Lower lobe of right lung (tissue), 2 donors: Measurements from ENCODE around the gene FPR1. TPM values are rescaled to one million over a fixed set of nuclear protein-coding genes. Genes with fewer than 3 reads are reported as not detected.

Source experiments
- ATAC-seq, 2 donors: fragments of 200-7000 bp; cut with Tn5 transposase; one replicate each; pipeline ENCODE4 v1.9.1; 2020 to 2022; ENCODE audit warnings: mild to moderate bottlenecking in 2 of 2, moderate library complexity in 2 of 2
- DNase-seq: peaks from one replicate; pipeline ENCODE4 v3.0.0-alpha.2; 2020
- H3K27ac ChIP-seq: fragments of 200-600 bp; one replicate; pipeline ENCODE4 v1.8.0; 2022
- H3K27me3 ChIP-seq: fragments of 200-600 bp; one replicate; pipeline ENCODE4 v1.8.0; 2022; ENCODE audit warnings: low read depth
- H3K36me3 ChIP-seq: fragments of 200-600 bp; one replicate; pipeline ENCODE4 v1.8.0; 2022; ENCODE audit warnings: mild to moderate bottlenecking
- H3K4me1 ChIP-seq: fragments of 200-600 bp; one replicate; pipeline ENCODE4 v1.8.0; 2022
- H3K4me3 ChIP-seq: fragments of 200-600 bp; one replicate; pipeline ENCODE4 v1.8.0; 2022; ENCODE audit warnings: mild to moderate bottlenecking
- H3K9me3 ChIP-seq: fragments of 200-600 bp; one replicate; pipeline ENCODE4 v1.8.0; 2022
- intact Hi-C: fragments of 100-400 bp; cut with DNase I; formaldehyde crosslinking; loops from one replicate; pipeline ENCODE4 v1.11.0; 2022
- total RNA-seq: library from RNA; stranded (reverse); fragmentation: NEBNext Ultra II Directional; extraction: Animal tissue kit (Norgen Biotek cat#: 25700); gene quantifications from one replicate; pipeline ENCODE4 v1.2.1, GENCODE V29; 2021
- TF ChIP-seq, protein P1 (sequence below): fragments of 200-600 bp; IDR thresholded peaks from one replicate; pipeline ENCODE4 v1.8.0; 2022; ENCODE audit warnings: antibody characterized with exemption, mild to moderate bottlenecking
- donor health status: DM: no; HTN: yes; CAD: no; lungs with severe emphysema.

Gene FPR1
- total RNA-seq, 1 donor from 2014 or later, result 105 TPM

DNA sequence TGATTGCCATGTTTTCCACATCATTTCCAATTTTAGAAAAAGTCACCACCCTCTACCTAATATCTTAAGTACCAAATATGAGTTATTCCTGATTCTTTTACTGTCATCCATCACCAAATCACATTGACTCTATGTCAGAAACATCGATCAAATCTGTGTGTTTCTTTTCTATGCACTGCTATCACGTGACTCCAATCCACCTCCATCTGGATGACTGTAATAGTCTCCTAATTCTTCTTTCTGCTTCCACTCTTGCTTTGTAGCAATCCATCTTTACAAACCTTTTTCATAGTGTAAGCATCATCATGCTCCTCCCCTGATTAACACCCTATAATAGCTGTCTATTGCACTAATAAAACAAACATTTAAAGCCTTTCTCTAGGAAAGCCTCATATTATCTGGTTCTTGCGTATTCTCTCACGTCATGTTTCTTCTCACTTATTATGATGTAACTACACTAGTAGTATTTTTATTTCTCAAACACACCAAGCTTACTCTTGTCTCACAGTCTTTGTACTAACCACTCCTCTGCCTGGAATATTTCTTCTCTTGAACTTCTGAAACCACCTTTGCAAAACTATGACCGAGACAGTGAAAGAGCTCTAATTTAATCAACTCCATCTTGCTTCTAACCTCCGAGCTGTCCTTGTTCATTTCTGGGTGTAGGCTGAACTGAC lies 32.6 kb upstream of the FPR1 start:
- TF ChIP-seq, protein P1, sequence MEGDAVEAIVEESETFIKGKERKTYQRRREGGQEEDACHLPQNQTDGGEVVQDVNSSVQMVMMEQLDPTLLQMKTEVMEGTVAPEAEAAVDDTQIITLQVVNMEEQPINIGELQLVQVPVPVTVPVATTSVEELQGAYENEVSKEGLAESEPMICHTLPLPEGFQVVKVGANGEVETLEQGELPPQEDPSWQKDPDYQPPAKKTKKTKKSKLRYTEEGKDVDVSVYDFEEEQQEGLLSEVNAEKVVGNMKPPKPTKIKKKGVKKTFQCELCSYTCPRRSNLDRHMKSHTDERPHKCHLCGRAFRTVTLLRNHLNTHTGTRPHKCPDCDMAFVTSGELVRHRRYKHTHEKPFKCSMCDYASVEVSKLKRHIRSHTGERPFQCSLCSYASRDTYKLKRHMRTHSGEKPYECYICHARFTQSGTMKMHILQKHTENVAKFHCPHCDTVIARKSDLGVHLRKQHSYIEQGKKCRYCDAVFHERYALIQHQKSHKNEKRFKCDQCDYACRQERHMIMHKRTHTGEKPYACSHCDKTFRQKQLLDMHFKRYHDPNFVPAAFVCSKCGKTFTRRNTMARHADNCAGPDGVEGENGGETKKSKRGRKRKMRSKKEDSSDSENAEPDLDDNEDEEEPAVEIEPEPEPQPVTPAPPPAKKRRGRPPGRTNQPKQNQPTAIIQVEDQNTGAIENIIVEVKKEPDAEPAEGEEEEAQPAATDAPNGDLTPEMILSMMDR, result no peak
- intact Hi-C loops, result no loop called here
- H3K27me3 ChIP-seq, result peaks cover under 1% of the 10 kb centered on the region
- peaks cover 5% of the 10 kb centered on the region for H3K4me1 ChIP-seq
- no peaks in the 10 kb centered on the region for H3K9me3 ChIP-seq
- no peak overlapping the region for H3K4me3 ChIP-seq
- no peaks in the 10 kb centered on the region for H3K36me3 ChIP-seq
- H3K27ac ChIP-seq, result peak overlapping the region; percentile 60
- ATAC-seq (no peak), DNase-seq (no peak)

GRCh38 chr19:51783372-51783771 lies 31.7 kb upstream of the FPR1 start:
- Histone ChIP-seq H3K9me3 (no peaks in the 10 kb centered on the region), H3K4me1 (peaks cover 5% of the 10 kb centered on the region), H3K27me3 (no peaks in the 10 kb centered on the region), H3K36me3 (no peaks in the 10 kb centered on the region), H3K4me3 (no peak overlapping the region), H3K27ac (no peak overlapping the region)
- intact Hi-C loops, result no loop called here
- ATAC-seq (peak; percentile 50 to 51), DNase-seq (no peak)
- TF ChIP-seq, protein P1, result no peak

DNA sequence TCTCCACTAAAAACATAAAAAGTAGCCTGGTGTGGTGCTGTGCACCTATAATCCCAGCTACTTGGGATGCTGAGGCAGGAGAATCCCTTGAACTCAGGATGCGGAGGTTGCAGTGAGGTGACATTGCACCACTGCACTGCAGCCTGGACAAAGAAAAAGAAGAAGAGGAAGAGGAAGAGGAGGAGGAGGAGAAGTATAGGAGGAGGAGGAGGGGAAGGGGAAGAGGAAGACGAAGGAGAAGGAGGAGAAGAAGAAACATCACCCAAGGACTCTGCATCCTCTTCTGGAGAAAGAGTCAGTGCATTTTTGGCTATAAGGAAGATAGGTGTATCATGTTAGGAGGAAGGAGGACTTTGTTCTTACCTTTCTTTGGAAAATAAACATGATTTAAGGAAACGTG lies 30.3 kb upstream of the FPR1 start:
- H3K27ac ChIP-seq, result no peak overlapping the region
- intact Hi-C loops, result no loop called here
- no peaks in the 10 kb centered on the region for H3K36me3 ChIP-seq
- H3K4me3 ChIP-seq, result no peak overlapping the region
- DNase-seq (no peak), ATAC-seq (no peak)
- TF ChIP-seq, protein P1, result no peak
- no peaks in the 10 kb centered on the region for H3K27me3 ChIP-seq
- H3K4me1 ChIP-seq, result peaks cover 15% of the 10 kb centered on the region
- H3K9me3 ChIP-seq, result no peaks in the 10 kb centered on the region

DNA sequence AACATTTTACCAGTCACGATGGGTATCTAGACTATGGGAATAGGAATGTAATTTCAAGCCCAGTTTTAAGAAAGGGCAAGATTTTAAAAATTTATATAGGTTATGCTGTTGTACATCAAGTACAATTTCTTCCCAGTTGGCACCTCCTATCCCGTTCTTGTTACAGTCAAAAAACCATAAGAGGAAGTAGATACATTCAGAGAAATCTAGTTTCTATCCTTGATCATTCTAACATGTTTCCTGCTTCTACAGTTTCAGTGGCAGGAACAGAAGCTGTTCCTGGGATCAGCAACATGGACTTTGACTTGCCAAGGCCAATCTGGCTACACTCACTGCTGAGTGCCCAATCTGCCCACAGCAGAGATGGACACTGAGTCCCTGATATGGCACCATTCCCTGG lies 28.6 kb upstream of the FPR1 start:
- DNase-seq (no peak), ATAC-seq (no peak)
- no peaks in the 10 kb centered on the region for H3K36me3 ChIP-seq
- intact Hi-C loops, result no loop called here
- H3K4me1 ChIP-seq, result peaks cover 11% of the 10 kb centered on the region
- no peak overlapping the region for H3K4me3 ChIP-seq
- no peak overlapping the region for H3K27ac ChIP-seq
- TF ChIP-seq, protein P1, result no peak
- H3K9me3 ChIP-seq, result no peaks in the 10 kb centered on the region
- no peaks in the 10 kb centered on the region for H3K27me3 ChIP-seq

GRCh38 chr19:51779703-51780102 lies 28.0 kb upstream of the FPR1 start:
- intact Hi-C loops, result no loop called here
- H3K27ac ChIP-seq, result no peak overlapping the region

More at GRCh38 chr19:51779703-51780102, 28.0 kb upstream of the FPR1 start:
- H3K9me3 ChIP-seq, result no peaks in the 10 kb centered on the region
- no peak overlapping the region for H3K4me3 ChIP-seq
- no peaks in the 10 kb centered on the region for H3K27me3 ChIP-seq
- no peak for DNase-seq
- no peaks in the 10 kb centered on the region for H3K36me3 ChIP-seq
- ATAC-seq, result no peak
- TF ChIP-seq, protein P1, result no peak
- peaks cover 10% of the 10 kb centered on the region for H3K4me1 ChIP-seq
